Measurements from ENCODE around the gene C6orf47. TPM values are rescaled to one million over a fixed set of nuclear protein-coding genes. Genes with fewer than 3 reads are reported as not detected.

C6orf47 gene
- total and polyA plus RNA-seq, 10 of the 15 experiments (the other 5 are each of a cell fraction or from before 2014, with no cell fraction given), result 0.16 to 20.4 (median 17.3) TPM; not detected in 1

DNA sequence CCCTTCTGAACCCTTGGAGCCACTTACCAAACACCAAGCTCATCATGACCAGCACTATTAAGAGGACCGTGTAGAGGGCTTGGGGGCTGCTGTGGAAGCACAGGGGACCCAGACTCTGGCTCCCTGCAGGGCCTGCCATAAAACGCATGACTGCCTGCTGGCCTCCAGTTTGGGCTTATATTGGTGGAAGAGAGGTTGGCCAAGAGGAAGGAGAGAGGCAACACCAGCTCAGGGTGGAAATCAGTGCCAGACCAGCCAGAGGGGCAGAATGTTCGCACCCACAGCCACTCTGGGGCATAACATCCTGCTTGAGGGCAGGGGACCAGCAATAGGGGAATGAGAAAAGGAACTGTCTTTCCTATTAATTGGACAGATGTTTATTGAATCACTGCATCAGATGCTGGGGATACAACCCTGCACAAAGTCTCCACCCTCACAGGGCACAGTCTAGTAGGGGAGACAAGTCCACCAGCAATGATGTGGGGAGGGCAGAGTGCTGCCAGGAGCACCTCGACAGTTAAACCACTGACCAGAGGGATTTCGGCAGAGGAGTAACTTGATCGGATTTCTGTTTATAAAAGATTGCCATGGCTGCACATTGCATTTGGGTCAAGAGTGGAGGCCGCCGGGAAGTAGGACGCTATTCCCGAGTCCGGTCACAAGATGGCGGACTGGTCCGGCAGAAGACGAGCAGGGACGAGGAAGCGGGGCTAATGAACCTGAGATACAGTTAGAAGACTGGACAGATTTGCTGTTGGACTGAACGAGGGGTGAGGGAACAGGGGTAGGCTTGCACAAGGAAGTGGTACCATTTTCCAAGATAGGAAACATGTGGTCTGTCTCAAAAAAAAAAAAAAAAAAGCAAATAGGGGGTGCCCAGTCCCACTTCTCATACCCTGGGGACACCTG, 19.9 kb upstream of the C6orf47 start, which contains the start of gene LY6G5C (continued):
- TF ChIP-seq SMC3 (IDR thresholded peaks at IDR 0.05; ENCODE audit: borderline replicate concordance, low read length) (peak; percentile 89), RB1 (IDR thresholded peaks at IDR 0.05; ENCODE audit: borderline replicate concordance) (no peak), NRF1 (conservative IDR thresholded peaks at IDR 0.05; ENCODE audit: low read depth, low read length) (0 out of 2 replicates have a peak, but pooled peaks have one; percentile 7), CTCF (IDR thresholded peaks at IDR 0.05 in 2 of 3, conservative IDR thresholded peaks at IDR 0.05 in 1 of 3; ENCODE audit: control insufficient read depth in 2 of 3, extremely low read depth in 1 of 3, insufficient read depth in 1 of 3, low read depth in 3 of 3, low read length in 3 of 3) (peak; percentile 74 to 91 (median 75); a peak in 5 of 6 replicates), NBN (IDR thresholded peaks at IDR 0.05) (peak; percentile 57; the same call in 1 of the 2 replicates), SMAD5 (IDR thresholded peaks at IDR 0.05; ENCODE audit: low read depth) (no peak), RBBP5 (conservative IDR thresholded peaks at IDR 0.05) (no peak), ZNF217 (IDR thresholded peaks at IDR 0.05) (no peak), YY1 (IDR thresholded peaks at IDR 0.05; ENCODE audit: low read depth, low read length) (peak; percentile 88), HDGF (IDR thresholded peaks at IDR 0.05) (peak; percentile 50; the same call in 1 of the 2 replicates), MEF2A (IDR thresholded peaks at IDR 0.05; ENCODE audit: insufficient read depth, low read depth, low read length) (0 out of 2 replicates have a peak, but pooled peaks have one; percentile 18), ASH2L (IDR thresholded peaks at IDR 0.05; ENCODE audit: borderline replicate concordance, low read depth) (no peak), MXI1 (IDR thresholded peaks at IDR 0.05; ENCODE audit: low read depth, low read length) (0 out of 2 replicates have a peak, but pooled peaks have one; percentile 24)
- TF ChIP-seq, protein P1, sequence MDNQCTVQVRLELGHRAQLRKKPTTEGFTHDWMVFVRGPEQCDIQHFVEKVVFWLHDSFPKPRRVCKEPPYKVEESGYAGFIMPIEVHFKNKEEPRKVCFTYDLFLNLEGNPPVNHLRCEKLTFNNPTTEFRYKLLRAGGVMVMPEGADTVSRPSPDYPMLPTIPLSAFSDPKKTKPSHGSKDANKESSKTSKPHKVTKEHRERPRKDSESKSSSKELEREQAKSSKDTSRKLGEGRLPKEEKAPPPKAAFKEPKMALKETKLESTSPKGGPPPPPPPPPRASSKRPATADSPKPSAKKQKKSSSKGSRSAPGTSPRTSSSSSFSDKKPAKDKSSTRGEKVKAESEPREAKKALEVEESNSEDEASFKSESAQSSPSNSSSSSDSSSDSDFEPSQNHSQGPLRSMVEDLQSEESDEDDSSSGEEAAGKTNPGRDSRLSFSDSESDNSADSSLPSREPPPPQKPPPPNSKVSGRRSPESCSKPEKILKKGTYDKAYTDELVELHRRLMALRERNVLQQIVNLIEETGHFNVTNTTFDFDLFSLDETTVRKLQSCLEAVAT (IDR thresholded peaks at IDR 0.05), result no peak
- TF ChIP-seq, protein P2, sequence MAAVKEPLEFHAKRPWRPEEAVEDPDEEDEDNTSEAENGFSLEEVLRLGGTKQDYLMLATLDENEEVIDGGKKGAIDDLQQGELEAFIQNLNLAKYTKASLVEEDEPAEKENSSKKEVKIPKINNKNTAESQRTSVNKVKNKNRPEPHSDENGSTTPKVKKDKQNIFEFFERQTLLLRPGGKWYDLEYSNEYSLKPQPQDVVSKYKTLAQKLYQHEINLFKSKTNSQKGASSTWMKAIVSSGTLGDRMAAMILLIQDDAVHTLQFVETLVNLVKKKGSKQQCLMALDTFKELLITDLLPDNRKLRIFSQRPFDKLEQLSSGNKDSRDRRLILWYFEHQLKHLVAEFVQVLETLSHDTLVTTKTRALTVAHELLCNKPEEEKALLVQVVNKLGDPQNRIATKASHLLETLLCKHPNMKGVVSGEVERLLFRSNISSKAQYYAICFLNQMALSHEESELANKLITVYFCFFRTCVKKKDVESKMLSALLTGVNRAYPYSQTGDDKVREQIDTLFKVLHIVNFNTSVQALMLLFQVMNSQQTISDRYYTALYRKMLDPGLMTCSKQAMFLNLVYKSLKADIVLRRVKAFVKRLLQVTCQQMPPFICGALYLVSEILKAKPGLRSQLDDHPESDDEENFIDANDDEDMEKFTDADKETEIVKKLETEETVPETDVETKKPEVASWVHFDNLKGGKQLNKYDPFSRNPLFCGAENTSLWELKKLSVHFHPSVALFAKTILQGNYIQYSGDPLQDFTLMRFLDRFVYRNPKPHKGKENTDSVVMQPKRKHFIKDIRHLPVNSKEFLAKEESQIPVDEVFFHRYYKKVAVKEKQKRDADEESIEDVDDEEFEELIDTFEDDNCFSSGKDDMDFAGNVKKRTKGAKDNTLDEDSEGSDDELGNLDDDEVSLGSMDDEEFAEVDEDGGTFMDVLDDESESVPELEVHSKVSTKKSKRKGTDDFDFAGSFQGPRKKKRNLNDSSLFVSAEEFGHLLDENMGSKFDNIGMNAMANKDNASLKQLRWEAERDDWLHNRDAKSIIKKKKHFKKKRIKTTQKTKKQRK (IDR thresholded peaks at IDR 0.05; ENCODE audit: low read depth, low read length), result no peak
